Measurements from ENCODE around the gene DMXL2.
"Not testable (repeated sequence)": the region's sequence is repeated elsewhere in the genome, so short reads cannot be mapped to it uniquely, and the experiment has no call there.

The DMXL2 gene

DNA sequence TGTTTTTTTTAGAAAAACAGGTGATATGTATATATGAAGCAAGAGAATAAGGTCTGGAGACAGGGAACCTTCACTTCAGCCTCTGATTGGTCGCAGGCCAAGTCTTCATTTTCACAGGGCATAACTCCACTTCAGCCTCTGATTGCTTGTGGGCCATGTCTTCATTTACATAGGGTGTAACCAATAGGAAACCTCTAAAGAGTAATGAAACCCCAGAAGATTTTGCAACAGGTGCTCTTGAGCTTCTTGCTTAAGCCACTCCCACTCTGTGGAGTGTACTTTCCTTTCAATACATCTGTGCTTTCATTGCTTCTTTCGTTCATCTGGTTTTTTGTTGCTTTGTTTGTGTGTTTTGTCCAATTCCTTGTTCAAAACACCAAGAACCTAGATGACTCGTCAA is 36.1 kb upstream of the DMXL2 start:
- TF ChIP-seq, protein P1, sequence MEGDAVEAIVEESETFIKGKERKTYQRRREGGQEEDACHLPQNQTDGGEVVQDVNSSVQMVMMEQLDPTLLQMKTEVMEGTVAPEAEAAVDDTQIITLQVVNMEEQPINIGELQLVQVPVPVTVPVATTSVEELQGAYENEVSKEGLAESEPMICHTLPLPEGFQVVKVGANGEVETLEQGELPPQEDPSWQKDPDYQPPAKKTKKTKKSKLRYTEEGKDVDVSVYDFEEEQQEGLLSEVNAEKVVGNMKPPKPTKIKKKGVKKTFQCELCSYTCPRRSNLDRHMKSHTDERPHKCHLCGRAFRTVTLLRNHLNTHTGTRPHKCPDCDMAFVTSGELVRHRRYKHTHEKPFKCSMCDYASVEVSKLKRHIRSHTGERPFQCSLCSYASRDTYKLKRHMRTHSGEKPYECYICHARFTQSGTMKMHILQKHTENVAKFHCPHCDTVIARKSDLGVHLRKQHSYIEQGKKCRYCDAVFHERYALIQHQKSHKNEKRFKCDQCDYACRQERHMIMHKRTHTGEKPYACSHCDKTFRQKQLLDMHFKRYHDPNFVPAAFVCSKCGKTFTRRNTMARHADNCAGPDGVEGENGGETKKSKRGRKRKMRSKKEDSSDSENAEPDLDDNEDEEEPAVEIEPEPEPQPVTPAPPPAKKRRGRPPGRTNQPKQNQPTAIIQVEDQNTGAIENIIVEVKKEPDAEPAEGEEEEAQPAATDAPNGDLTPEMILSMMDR (conservative IDR thresholded peaks at IDR 0.05; ENCODE audit: control insufficient read depth, insufficient read depth, low read depth, low read length), result no peak
- no peak overlapping the region for H3K4me3 ChIP-seq (ENCODE audit: control insufficient read depth, low read depth, low read length)
- DNase-seq (ENCODE audit: low read depth), result no peak

DNA sequence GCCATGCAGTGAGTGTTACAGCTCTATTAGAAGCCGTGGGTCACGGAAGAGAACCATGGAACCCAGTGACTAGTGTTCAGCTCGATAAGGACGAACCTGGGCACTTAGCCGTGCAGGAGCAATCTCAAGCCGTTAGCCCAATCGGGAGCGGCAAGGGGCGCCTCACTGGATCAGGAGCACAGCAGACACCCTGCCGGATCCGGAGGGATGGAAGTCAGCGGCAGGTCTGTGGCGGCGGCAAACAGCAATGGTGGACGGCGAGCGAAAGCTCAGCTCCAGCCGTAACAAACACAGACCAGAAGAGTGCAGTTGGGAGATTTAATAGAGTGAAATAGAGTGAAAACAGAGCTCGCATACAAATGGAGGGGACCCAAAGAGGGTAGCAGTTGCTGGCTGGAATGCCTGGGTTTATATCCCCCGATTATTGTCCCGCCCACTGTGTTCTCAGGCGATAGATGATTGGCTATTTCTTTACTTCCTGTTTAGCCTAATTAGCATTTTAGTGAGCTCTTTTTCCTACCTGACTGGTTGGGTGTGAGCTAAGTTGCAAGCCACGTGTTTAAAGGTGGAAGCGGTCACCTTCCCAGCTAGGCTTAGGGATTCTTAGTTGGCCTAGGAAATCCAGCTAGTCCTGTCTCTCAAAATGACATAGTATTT is 33.0 kb upstream of the DMXL2 start:
- H3K4me3 ChIP-seq (ENCODE audit: control insufficient read depth, low read depth, low read length); DNase-seq (ENCODE audit: low read depth): not testable (repeated sequence)

DNA sequence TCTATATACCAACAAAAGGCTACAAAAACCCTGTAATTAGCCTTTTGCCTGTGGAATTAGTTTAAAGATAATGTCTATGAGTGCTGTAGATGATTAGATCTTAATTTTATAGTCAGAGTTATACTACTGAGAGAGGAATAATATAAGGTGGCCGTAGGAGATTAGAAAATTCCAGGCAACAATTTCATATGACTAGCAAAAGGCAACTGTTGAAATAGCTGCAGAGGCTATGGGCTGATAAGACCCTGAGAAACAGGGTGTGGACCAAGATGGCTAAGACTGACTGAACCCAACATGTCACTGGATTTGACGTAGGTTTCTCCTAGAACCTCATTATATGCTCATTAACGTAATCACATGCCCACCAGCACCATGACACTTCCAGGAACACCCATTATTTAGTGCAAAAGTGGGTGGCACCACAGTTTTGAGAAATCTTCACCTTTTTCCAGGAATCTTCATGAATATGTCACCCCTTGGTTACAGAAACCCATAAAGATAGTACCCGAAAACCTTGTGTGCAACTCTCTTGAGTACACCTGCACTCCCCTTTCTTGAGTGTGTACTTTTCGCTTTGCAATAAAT is 29.6 kb upstream of the DMXL2 start:
- TF ChIP-seq, protein P1 (conservative IDR thresholded peaks at IDR 0.05; ENCODE audit: control insufficient read depth, insufficient read depth, low read depth, low read length), result no peak
- no peak for DNase-seq (ENCODE audit: low read depth)
- no peak overlapping the region for H3K4me3 ChIP-seq (ENCODE audit: control insufficient read depth, low read depth, low read length)

DNA sequence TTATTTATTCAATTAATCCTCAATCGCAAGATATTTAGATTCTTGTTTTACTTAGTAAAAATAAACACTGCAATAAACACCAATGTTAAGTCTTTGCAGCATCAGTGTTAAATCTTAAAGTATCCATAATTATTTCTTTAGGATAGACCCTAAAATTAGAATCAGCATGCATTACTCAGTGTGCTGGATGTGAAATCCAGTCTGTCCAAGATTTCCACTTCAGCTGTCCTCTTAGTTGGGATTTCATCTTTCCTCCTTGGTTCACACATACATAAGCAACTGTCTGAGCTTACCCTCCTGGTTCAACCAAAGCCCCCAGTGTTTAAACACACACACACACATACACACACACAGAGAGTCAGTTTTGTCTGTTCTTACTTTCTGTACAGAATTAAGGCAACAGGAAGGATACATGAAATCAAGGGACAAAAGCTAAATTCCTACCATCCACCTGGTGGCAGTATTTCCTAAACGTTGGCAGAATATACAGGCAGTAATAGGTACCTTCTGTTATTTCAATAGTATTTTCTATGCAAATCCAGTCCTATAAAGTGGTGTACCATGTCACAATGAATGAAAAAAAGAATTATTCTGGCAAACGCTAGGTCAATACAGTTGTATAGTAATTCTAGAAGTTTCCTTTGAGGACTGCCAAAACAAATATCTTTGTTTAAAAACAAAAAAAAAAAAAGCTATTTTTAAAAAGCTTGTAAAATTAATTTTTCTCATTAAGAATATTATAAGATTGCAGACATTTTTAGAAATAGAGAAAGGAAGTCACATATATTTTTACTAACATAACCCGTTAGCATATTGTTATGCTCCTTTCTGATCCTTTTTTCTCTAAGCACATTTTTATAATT is 27.3 kb upstream of the DMXL2 start:
- DNase-seq (ENCODE audit: low read depth), result peak; percentile 83
- TF ChIP-seq, protein P1 (conservative IDR thresholded peaks at IDR 0.05; ENCODE audit: control insufficient read depth, insufficient read depth, low read depth, low read length), result peak; percentile 84
- no peak overlapping the region for H3K4me3 ChIP-seq (ENCODE audit: control insufficient read depth, low read depth, low read length)

DNA sequence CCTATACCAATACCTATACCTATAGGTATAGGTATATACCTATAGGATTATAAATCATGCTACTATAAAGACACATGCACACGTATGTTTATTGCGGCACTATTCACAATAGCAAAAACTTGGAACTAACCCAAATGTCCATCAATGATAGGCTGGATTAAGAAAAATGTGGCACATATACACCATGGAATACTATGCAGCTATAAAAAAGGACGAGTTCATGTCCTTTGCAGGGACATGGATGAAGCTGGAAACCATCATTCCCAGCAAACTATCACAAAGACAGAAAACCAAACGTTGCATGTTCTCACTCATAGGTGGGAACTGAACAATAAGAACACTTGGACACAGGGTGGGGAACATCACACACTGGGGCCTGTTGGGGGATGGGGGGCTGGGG is 26.1 kb upstream of the DMXL2 start:
- H3K4me3 ChIP-seq (ENCODE audit: control insufficient read depth, low read depth, low read length); DNase-seq (ENCODE audit: low read depth): not testable (repeated sequence)

DNA sequence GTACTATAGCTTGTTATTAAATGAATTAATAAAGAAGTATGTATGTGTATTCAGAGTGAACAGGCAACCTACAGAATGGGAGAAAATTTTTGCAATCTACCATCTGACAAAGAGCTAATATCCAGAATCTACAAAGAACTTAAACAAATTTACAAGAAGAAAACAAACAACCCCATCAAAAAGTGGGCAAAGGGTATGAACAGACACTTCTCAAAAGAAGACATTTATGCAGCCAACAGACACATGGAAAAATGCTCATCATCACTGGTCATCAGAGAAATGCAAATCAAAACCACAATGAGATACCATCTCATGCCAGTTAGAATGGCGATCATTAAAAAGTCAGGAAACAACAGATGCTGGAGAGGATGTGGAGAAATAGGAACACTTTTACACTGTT is 25.5 kb upstream of the DMXL2 start:
- DNase-seq (ENCODE audit: low read depth), result not testable (repeated sequence)

DNA sequence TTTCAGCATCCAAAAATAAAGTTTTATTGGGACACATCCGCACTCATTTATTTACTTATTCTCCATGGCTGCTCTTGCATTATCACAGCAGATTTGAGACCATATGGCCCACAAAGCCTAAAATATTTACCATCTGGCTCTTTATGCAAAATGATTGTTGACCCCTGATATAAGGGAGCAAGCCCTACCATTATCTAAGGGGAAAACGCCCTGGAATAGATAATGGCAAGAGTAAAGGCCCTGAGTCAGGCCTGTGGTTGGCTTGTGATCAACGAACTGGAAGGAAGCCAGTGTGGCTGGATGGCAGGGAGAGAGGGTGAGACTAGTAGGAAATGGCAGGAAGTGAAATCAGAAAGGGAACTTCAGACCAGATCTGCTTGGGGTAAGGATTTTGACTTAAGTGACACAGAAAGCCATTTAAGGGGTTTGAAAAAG is 24.6 kb upstream of the DMXL2 start:
- TF ChIP-seq, protein P1 (conservative IDR thresholded peaks at IDR 0.05; ENCODE audit: control insufficient read depth, insufficient read depth, low read depth, low read length), result no peak
- H3K4me3 ChIP-seq (ENCODE audit: control insufficient read depth, low read depth, low read length), result no peak overlapping the region
- peak; percentile 69 for DNase-seq (ENCODE audit: low read depth)

More for the DNA sequence above, 25.5 kb upstream of the DMXL2 start:
- H3K4me3 ChIP-seq (ENCODE audit: control insufficient read depth, low read depth, low read length), result not testable (repeated sequence)

DNA sequence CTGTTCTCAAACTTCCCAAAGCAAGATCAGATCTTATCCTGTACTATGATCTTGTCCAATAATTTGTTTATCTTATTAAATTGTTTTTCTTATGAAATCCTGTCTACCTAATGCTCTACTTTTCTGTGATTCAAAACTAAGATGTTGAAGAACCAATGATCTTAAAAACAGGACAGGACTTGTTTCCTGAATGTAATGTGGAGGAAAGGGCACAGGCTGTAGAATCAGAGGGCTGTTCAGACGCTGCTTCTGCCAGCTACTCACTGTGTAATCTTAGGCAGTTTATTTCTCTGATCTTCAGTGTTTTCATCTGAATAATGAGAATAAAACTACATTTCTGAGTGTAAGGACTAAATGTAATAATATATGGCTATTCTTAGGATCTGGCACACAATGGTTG is 20.1 kb upstream of the DMXL2 start:
- TF ChIP-seq, protein P1 (conservative IDR thresholded peaks at IDR 0.05; ENCODE audit: control insufficient read depth, insufficient read depth, low read depth, low read length), result no peak
- DNase-seq (ENCODE audit: low read depth), result no peak
- no peak overlapping the region for H3K4me3 ChIP-seq (ENCODE audit: control insufficient read depth, low read depth, low read length)

Data from fibroblast of mammary gland (primary cell).